H1 (cell line): Measurements from ENCODE around the gene NKAIN2. TPM values are rescaled to one million over a fixed set of nuclear protein-coding genes. Genes with fewer than 3 reads are reported as not detected.

Experiments used
- CTCF ChIA-PET: fragments of 300-600 bp; sonication (Branson Sonifier 250); formaldehyde crosslinking; loops from one replicate; lab custom pipeline; 2021; ENCODE audit not compliant: partially characterized antibody; lab: Charles Lee
- POLR2A ChIA-PET: fragments of 300-600 bp; sonication (Branson Sonifier 250); formaldehyde crosslinking; loops from one replicate; lab custom pipeline; 2021; ENCODE audit warnings: inconsistent platforms; ENCODE audit not compliant: partially characterized antibody; lab: Charles Lee
- DNase-seq, 2 experiments: peaks; one replicate each; pipeline versions ENCODE4 v3.0.0 to v3.0.0-alpha.2; 2010 to 2022; ENCODE audit warnings: low spot score in 2 of 2, low read depth in 1 of 2, mixed read lengths in 1 of 2
- FAIRE-seq: peaks from 2 replicates; lab custom pipeline; 2011; peaks lifted over from hg19 to GRCh38; lab: Jason Lieb, UNC
- H2AFZ ChIP-seq: 2 replicates; pipeline ENCODE4 v1.8.1; 2012; ENCODE audit warnings: low read length, inconsistent platforms
- H2AK5ac ChIP-seq: 2 replicates; pipeline ENCODE4 v1.6.1; 2013; ENCODE audit warnings: low read depth, low read length
- H2BK120ac ChIP-seq: replicated peaks from 2 replicates; pipeline ENCODE3; 2013; ENCODE audit warnings: low read depth, low read length, inconsistent platforms
- H2BK12ac ChIP-seq: 2 replicates; pipeline ENCODE4 v1.6.1; 2013; ENCODE audit warnings: low read depth, low read length
- H2BK15ac ChIP-seq: 2 replicates; pipeline ENCODE4 v1.6.1; 2013; ENCODE audit warnings: low read length
- H2BK20ac ChIP-seq: 2 replicates; pipeline ENCODE4 v1.6.1; 2013; ENCODE audit warnings: low read length
- H2BK5ac ChIP-seq: 2 replicates; pipeline ENCODE4 v1.6.1; 2013; ENCODE audit warnings: low read depth, low read length
- H3K14ac ChIP-seq: 2 replicates; pipeline ENCODE4 v1.6.1; 2013; ENCODE audit warnings: inconsistent platforms; ENCODE audit not compliant: insufficient read length
- H3K18ac ChIP-seq: 2 replicates; pipeline ENCODE4 v1.6.1; 2013; ENCODE audit warnings: low read length; ENCODE audit errors: extremely low read depth
- H3K23ac ChIP-seq: 2 replicates; pipeline ENCODE4 v1.6.1; 2013; ENCODE audit warnings: inconsistent platforms; ENCODE audit not compliant: insufficient read length
- H3K23me2 ChIP-seq: 2 replicates; pipeline ENCODE4 v1.6.1; 2013; ENCODE audit warnings: low read depth, low read length
- H3K27ac ChIP-seq: 2 replicates; pipeline ENCODE4 v1.6.1; 2011; ENCODE audit warnings: low read depth, low read length, inconsistent platforms
- H3K27me3 ChIP-seq, 4 experiments: replicated peaks in 1 of 4; 1 replicate in 1 of 4; 2 replicates in 3 of 4; pipeline versions ENCODE4 v1.6.1 to v1.8.1; 2011 to 2013; ENCODE audit warnings: low read length in 3 of 4, mild to moderate bottlenecking in 3 of 4, inconsistent platforms in 2 of 4, mixed read lengths in 2 of 4, moderate library complexity in 1 of 4; ENCODE audit not compliant: control insufficient read depth in 3 of 4, insufficient read depth in 3 of 4; ENCODE audit errors: extremely low read depth in 1 of 4
- H3K36me3 ChIP-seq, 4 experiments: 2 replicates each; pipeline versions ENCODE4 v1.6.1 to v1.8.1; 2011 to 2013; ENCODE audit warnings: mild to moderate bottlenecking in 4 of 4, low read length in 3 of 4, moderate library complexity in 2 of 4, control low read depth in 1 of 4, inconsistent platforms in 1 of 4; ENCODE audit not compliant: insufficient read depth in 4 of 4, control insufficient read depth in 2 of 4
- H3K4ac ChIP-seq: replicated peaks from 2 replicates; pipeline ENCODE3; 2013; ENCODE audit warnings: low read length, low read depth, mixed read lengths, inconsistent platforms; ENCODE audit not compliant: insufficient read length
- H3K4me1 ChIP-seq, 4 experiments: replicated peaks in 1 of 4; 1 replicate in 1 of 4; 2 replicates in 3 of 4; pipeline versions ENCODE4 v1.6.1 to v1.8.1; 2011 to 2013; ENCODE audit warnings: low read length in 3 of 4, inconsistent platforms in 2 of 4, mixed read lengths in 1 of 4; ENCODE audit not compliant: insufficient read depth in 4 of 4, control insufficient read depth in 3 of 4
- H3K4me2 ChIP-seq, 2 experiments: 2 replicates each; pipeline versions ENCODE4 v1.6.1 to v1.8.1; 2011 to 2013; ENCODE audit warnings: low read depth in 2 of 2, low read length in 2 of 2, control low read depth in 1 of 2, inconsistent platforms in 1 of 2, mild to moderate bottlenecking in 1 of 2; ENCODE audit not compliant: insufficient read depth in 1 of 2
- H3K4me3 ChIP-seq, 4 experiments: fragments of 200-600, 300-600 bp in 1 of 4; sonication (generic), shearing (Covaris generic), sonication (Bioruptor Twin) in 1 of 4; 2 replicates each; pipeline versions ENCODE4 v1.5.1 to v1.8.1; 2011 to 2016; ENCODE audit warnings: low read length in 4 of 4, low read depth in 3 of 4, control low read depth in 2 of 4, inconsistent platforms in 2 of 4, mild to moderate bottlenecking in 2 of 4, mixed read lengths in 1 of 4, moderate library complexity in 1 of 4; ENCODE audit not compliant: insufficient read depth in 2 of 4; ENCODE audit errors: extremely low read depth in 1 of 4
- H3K56ac ChIP-seq: replicated peaks from 2 replicates; pipeline ENCODE3; 2013; ENCODE audit warnings: low read depth, mild to moderate bottlenecking, mixed read lengths, low read length, inconsistent platforms; ENCODE audit not compliant: insufficient read length
- H3K79me1 ChIP-seq: 2 replicates; pipeline ENCODE4 v1.6.1; 2013; ENCODE audit warnings: low read depth, low read length, control low read depth
- H3K79me2 ChIP-seq, 2 experiments: 2 replicates each; pipeline versions ENCODE4 v1.6.1 to v1.8.1; 2012 to 2013; ENCODE audit warnings: low read length in 2 of 2, mild to moderate bottlenecking in 2 of 2, inconsistent platforms in 1 of 2; ENCODE audit not compliant: insufficient read depth in 2 of 2, control insufficient read depth in 1 of 2
- H3K9ac ChIP-seq, 4 experiments: replicated peaks in 1 of 4; 1 replicate in 1 of 4; 2 replicates in 3 of 4; pipeline versions ENCODE4 v1.6.1 to v1.8.1; 2011 to 2013; ENCODE audit warnings: low read depth in 3 of 4, low read length in 3 of 4, control low read depth in 2 of 4, mild to moderate bottlenecking in 2 of 4, moderate library complexity in 2 of 4, inconsistent platforms in 1 of 4; ENCODE audit errors: extremely low read depth in 1 of 4
- H3K9me3 ChIP-seq, 2 experiments: 2 replicates each; pipeline versions ENCODE4 v1.6.1 to v1.8.1; 2012 to 2013; ENCODE audit warnings: mild to moderate bottlenecking in 2 of 2, moderate library complexity in 2 of 2, control low read depth in 1 of 2, inconsistent platforms in 1 of 2, low read depth in 1 of 2, low read length in 1 of 2, mixed read lengths in 1 of 2; ENCODE audit not compliant: insufficient read depth in 2 of 2
- H4K20me1 ChIP-seq, 2 experiments: replicated peaks in 1 of 2; 2 replicates each; pipeline versions ENCODE3 to v1.8.1; 2011 to 2013; ENCODE audit warnings: inconsistent platforms in 2 of 2, low read length in 2 of 2, mild to moderate bottlenecking in 1 of 2; ENCODE audit not compliant: insufficient read depth in 2 of 2, control insufficient read depth in 1 of 2
- H4K5ac ChIP-seq: 2 replicates; pipeline ENCODE4 v1.6.1; 2013; ENCODE audit warnings: low read length, low read depth, mixed read lengths, inconsistent platforms; ENCODE audit not compliant: insufficient read length
- H4K8ac ChIP-seq: 2 replicates; pipeline ENCODE4 v1.8.0; 2013; ENCODE audit warnings: mild to moderate bottlenecking, moderate library complexity, low read length, inconsistent platforms; ENCODE audit not compliant: insufficient read depth; ENCODE audit errors: extremely low read depth
- H4K91ac ChIP-seq: replicated peaks from 2 replicates; pipeline ENCODE3; 2013; ENCODE audit warnings: low read length, mixed read lengths, inconsistent platforms; ENCODE audit not compliant: insufficient read length
- EGR1 ChIP-seq: IDR thresholded peaks from 2 replicates; pipeline ENCODE4 v1.6.1; 2011; ENCODE audit warnings: low read depth, low read length, borderline replicate concordance
- FOSL1 ChIP-seq: IDR thresholded peaks from 2 replicates; pipeline ENCODE4 v1.6.1; 2011; ENCODE audit warnings: mild to moderate bottlenecking, low read depth, low read length, moderate library complexity; ENCODE audit not compliant: insufficient read depth
- KDM1A ChIP-seq: fragments of 200-600, 300-600 bp; sonication (generic); IDR thresholded peaks from 2 replicates; pipeline ENCODE4 v1.7.1; 2016; ENCODE audit warnings: mild to moderate bottlenecking, low read length, borderline replicate concordance
- KDM5A ChIP-seq: fragments of 200-600 bp; IDR thresholded peaks from 2 replicates; pipeline ENCODE4 v1.7.1; 2012; ENCODE audit warnings: mild to moderate bottlenecking, low read length, inconsistent platforms, mixed read lengths
- RBBP5 ChIP-seq: IDR thresholded peaks from 2 replicates; pipeline ENCODE4 v1.7.1; 2012; ENCODE audit warnings: low read depth, mild to moderate bottlenecking, inconsistent platforms, low read length, moderate library complexity, borderline replicate concordance
- RXRA ChIP-seq: IDR thresholded peaks from 2 replicates; pipeline ENCODE4 v1.6.1; 2011; ENCODE audit warnings: low read depth, mild to moderate bottlenecking, low read length, moderate library complexity; ENCODE audit not compliant: insufficient read depth
- SIX5 ChIP-seq: IDR thresholded peaks from 2 replicates; pipeline ENCODE4 v1.6.1; 2011; ENCODE audit warnings: mild to moderate bottlenecking, low read depth, low read length
- SP4 ChIP-seq: IDR thresholded peaks from 2 replicates; pipeline ENCODE4 v1.6.1; 2012; ENCODE audit warnings: low read length, inconsistent platforms
- TAF1 ChIP-seq: IDR thresholded peaks from 2 replicates; pipeline ENCODE4 v1.6.1; 2011; ENCODE audit warnings: mild to moderate bottlenecking, low read depth, low read length
- ZNF274 ChIP-seq: IDR thresholded peaks from 2 replicates; pipeline ENCODE4 v1.7.0; 2012; ENCODE audit warnings: low read length, borderline replicate concordance; ENCODE audit errors: extremely low read depth
- WGBS, 2 experiments: shearing (Covaris generic) in 1 of 2; methylation state at CpG; one replicate each; pipeline versions ENCODE4 v1.1.6 to v1.1.7; 2013 to 2015; ENCODE audit warnings: low lambda C conversion rate in 2 of 2, mixed read lengths in 2 of 2, inconsistent platforms in 1 of 2, low coverage in 1 of 2, missing lambda C conversion rate in 1 of 2; ENCODE audit not compliant: insufficient replicate concordance in 2 of 2, insufficient coverage in 1 of 2, insufficient read length in 1 of 2; ENCODE audit errors: extremely low coverage in 1 of 2, missing lambda C conversion rate in 1 of 2; 5-methylcytosine and 5-hydroxymethylcytosine counted together
- polyA plus RNA-seq, 7 experiments: library from polyadenylated mRNA; depleted of rRNA in 3 of 7; stranded (reverse) in 5 of 7; unstranded in 2 of 7; fragments of >200 nt in 5 of 7; fragments of 200-250 nt in 2 of 7; gene quantifications; 1 replicate in 5 of 7; 2 replicates in 1 of 7; 4 replicates in 1 of 7; pipeline versions ENCODE4 v1.2.1 to v1.2.3, GENCODE V29; 2011 to 2013; ENCODE audit warnings: missing spikeins in 2 of 7, mixed read lengths in 2 of 7
- total RNA-seq: library from RNA; stranded (reverse); fragmentation: NEBNext Ultra II Directional; extraction: Animal tissue kit (Norgen Biotek cat#: 25700); gene quantifications from 2 replicates; pipeline ENCODE4 v1.2.1, GENCODE V29; 2021
- TF ChIP-seq, protein P1 (sequence below): IDR thresholded peaks from 2 replicates; pipeline ENCODE4 v1.6.1; 2011; ENCODE audit warnings: low read length, improper control_type of control experiment

Gene NKAIN2
- total and polyA plus RNA-seq, 2 of the 8 experiments (the other 6 are each of a cell fraction or from before 2014, with no cell fraction given) = 0.20 to 0.34 TPM

DNA sequence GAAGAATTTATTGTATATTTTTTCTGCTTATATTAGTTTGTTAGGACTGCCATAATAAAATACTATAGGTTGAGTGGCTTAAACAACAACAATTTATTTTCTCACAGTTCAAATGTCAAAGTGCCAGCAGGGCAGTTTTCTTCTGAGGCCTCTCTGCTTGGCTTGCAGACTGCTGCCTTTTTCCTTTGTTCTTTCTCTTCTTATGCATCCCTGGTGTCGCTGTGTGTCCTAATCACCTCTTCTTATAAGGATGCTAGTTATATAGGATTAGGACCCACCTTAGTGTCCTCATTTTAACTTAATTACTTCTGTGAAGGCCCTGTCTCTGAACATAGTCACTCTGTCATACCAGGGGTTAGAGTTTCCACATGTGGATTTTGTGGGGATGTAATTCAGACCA, 354.4 kb downstream of the NKAIN2 start:
- Histone ChIP-seq H3K9me3 (no peaks in the 10 kb centered on the region), H2AFZ (no peak overlapping the region), H4K5ac (no peak overlapping the region), H2BK12ac (no peak overlapping the region), H3K9ac (no peak overlapping the region), H3K4ac (no peak overlapping the region), H2BK20ac (no peak overlapping the region), H2BK120ac (no peak overlapping the region), H3K4me2 (no peak overlapping the region), H4K20me1 (no peaks in the 10 kb centered on the region), H4K8ac (no peak overlapping the region), H3K27ac (no peak overlapping the region), H2BK5ac (no peak overlapping the region), H4K91ac (no peak overlapping the region), H3K79me2 (no peaks in the 10 kb centered on the region), H3K36me3 (no peaks in the 10 kb centered on the region), H3K79me1 (no peaks in the 10 kb centered on the region), H3K23me2 (peaks cover 2% of the 10 kb centered on the region; the same call in 1 of the 2 replicates), H3K4me3 (no peak overlapping the region), H2BK15ac (no peak overlapping the region), H3K23ac (no peak overlapping the region), H3K18ac (no peak overlapping the region), H3K14ac (no peak overlapping the region), H3K56ac (no peak overlapping the region), H3K4me1 (peaks cover 0 to 2% (median 0%) of the 10 kb centered on the region in 4 experiments; a peak in 1 of 7 replicates), H3K27me3 (no peaks in the 10 kb centered on the region), H2AK5ac (no peak overlapping the region)
- TF ChIP-seq KDM5A (no peak), KDM1A (no peak), RBBP5 (no peak), SP4 (no peak), RXRA (no peak), FOSL1 (no peak), SIX5 (no peak), ZNF274 (no peak), EGR1 (no peak), TAF1 (no peak)
- TF ChIP-seq, protein P1, sequence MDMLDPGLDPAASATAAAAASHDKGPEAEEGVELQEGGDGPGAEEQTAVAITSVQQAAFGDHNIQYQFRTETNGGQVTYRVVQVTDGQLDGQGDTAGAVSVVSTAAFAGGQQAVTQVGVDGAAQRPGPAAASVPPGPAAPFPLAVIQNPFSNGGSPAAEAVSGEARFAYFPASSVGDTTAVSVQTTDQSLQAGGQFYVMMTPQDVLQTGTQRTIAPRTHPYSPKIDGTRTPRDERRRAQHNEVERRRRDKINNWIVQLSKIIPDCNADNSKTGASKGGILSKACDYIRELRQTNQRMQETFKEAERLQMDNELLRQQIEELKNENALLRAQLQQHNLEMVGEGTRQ = no peak
- POLR2A ChIA-PET = no interaction called here
- CTCF ChIA-PET = no interaction called here
- WGBS, 2 experiments = 37% methylated on average over 1 of the region's 1 CpG; no CpG with 5 or more reads in 1 of the 2 experiments
- DNase-seq = no peak
- FAIRE-seq = no peak
